Panc1 (cell line): Measurements from ENCODE around the gene NOC2L. TPM values are rescaled to one million over a fixed set of nuclear protein-coding genes. Genes with fewer than 3 reads are reported as not detected.

Experiments
- ATAC-seq: fragments of 200-7000 bp; cut with Tn5 transposase; 2 replicates; pipeline ENCODE4 v1.9.1; 2020; ENCODE audit warnings: mild to moderate bottlenecking, moderate library complexity
- BruUV-seq: library from RNA; stranded (reverse); fragments of 400-500 nt; replicated peaks from 2 replicates; lab custom pipeline; 2021; lab: Mats Ljungman, UMichigan
- CTCF ChIA-PET: fragments of 300-600 bp; sonication (Branson Sonifier 250); formaldehyde crosslinking; loops from one replicate; lab custom pipeline; 2022; ENCODE audit warnings: antibody characterized with exemption; lab: Charles Lee
- POLR2A ChIA-PET: fragments of 300-600 bp; sonication (Branson Sonifier 250); formaldehyde crosslinking; loops from one replicate; lab custom pipeline; 2022; ENCODE audit warnings: antibody characterized with exemption; lab: Charles Lee
- DNase-seq: peaks from one replicate; pipeline ENCODE4 v3.0.0-alpha.2; 2010; ENCODE audit warnings: low read depth, low spot score
- H3K27ac ChIP-seq: 2 replicates; pipeline ENCODE4 v1.5.1; 2011; ENCODE audit warnings: mild to moderate bottlenecking, low read length, inconsistent platforms
- H3K27me3 ChIP-seq: fragments of 200-500 bp; sonication (Bioruptor generic); 2 replicates; pipeline ENCODE4 v1.6.0; 2014; ENCODE audit warnings: low read length, inconsistent platforms; ENCODE audit not compliant: control insufficient read depth, insufficient read depth
- H3K36me3 ChIP-seq: fragments of 200-500 bp; sonication (Bioruptor generic); 2 replicates; pipeline ENCODE4 v1.5.1; 2014; ENCODE audit warnings: inconsistent platforms, mild to moderate bottlenecking, low read length, moderate library complexity; ENCODE audit not compliant: control insufficient read depth, insufficient read depth
- H3K4me1 ChIP-seq: 2 replicates; pipeline ENCODE4 v1.5.1; 2011; ENCODE audit warnings: inconsistent platforms, mild to moderate bottlenecking, low read length, moderate library complexity; ENCODE audit not compliant: control insufficient read depth, insufficient read depth
- H3K4me3 ChIP-seq, 2 experiments: 2 replicates each; pipeline ENCODE4 v1.5.1; 2011 to 2012; ENCODE audit warnings: low read depth in 2 of 2, low read length in 2 of 2, mild to moderate bottlenecking in 2 of 2, inconsistent platforms in 1 of 2, moderate library complexity in 1 of 2
- H3K9me3 ChIP-seq: fragments of 200-500 bp; sonication (Bioruptor generic); 2 replicates; pipeline ENCODE4 v1.5.1; 2014; ENCODE audit warnings: low read depth, mild to moderate bottlenecking, inconsistent platforms, low read length, moderate library complexity; ENCODE audit not compliant: control insufficient read depth, insufficient read depth
- POLR2AphosphoS5 ChIP-seq: IDR thresholded peaks from 2 replicates; pipeline ENCODE4 v1.6.1; 2012; ENCODE audit warnings: mild to moderate bottlenecking, low read depth, low read length, moderate library complexity
- SIN3A ChIP-seq: IDR thresholded peaks from 2 replicates; pipeline ENCODE4 v1.6.1; 2012; ENCODE audit warnings: low read depth, mild to moderate bottlenecking, low read length, moderate library complexity, borderline replicate concordance; ENCODE audit not compliant: insufficient read depth
- TCF7L2 ChIP-seq: IDR thresholded peaks from 2 replicates; pipeline ENCODE4 v1.6.1; 2011; ENCODE audit warnings: mild to moderate bottlenecking, low read depth, low read length, inconsistent platforms
- in situ Hi-C: cut with HindIII; loops from 2 replicates; pipeline ENCODE4 v1.10.0; 2016; ENCODE audit warnings: low sequenced_read_pairs, low pct_unique_long_range_greater_than_20kb
- intact Hi-C: fragments of 100-400 bp; cut with micrococcal nuclease; formaldehyde crosslinking; loops from one replicate; pipeline ENCODE4 v1.10.0; 2022; ENCODE audit not compliant: unreplicated experiment
- total RNA-seq: library from RNA; stranded (reverse); gene quantifications from one replicate; pipeline ENCODE4 v1.2.1, GENCODE V29; 2021; ENCODE audit not compliant: unreplicated experiment
- TF ChIP-seq, protein P1 (sequence below): fragments of 450-650 bp; IDR thresholded peaks from 2 replicates; pipeline ENCODE4 v1.5.1; 2017; ENCODE audit warnings: mild to moderate bottlenecking
- TF ChIP-seq, protein P2 (sequence below), 2 experiments: IDR thresholded peaks; 2 replicates each; pipeline ENCODE4 v1.6.1; 2011 to 2012; ENCODE audit warnings: low read depth in 2 of 2, control low read depth in 1 of 2, low read length in 1 of 2, mild to moderate bottlenecking in 1 of 2, moderate library complexity in 1 of 2; ENCODE audit not compliant: insufficient read depth in 1 of 2

Gene NOC2L
- total RNA-seq, 1 experiment from 2014 or later, result 193 TPM

DNA sequence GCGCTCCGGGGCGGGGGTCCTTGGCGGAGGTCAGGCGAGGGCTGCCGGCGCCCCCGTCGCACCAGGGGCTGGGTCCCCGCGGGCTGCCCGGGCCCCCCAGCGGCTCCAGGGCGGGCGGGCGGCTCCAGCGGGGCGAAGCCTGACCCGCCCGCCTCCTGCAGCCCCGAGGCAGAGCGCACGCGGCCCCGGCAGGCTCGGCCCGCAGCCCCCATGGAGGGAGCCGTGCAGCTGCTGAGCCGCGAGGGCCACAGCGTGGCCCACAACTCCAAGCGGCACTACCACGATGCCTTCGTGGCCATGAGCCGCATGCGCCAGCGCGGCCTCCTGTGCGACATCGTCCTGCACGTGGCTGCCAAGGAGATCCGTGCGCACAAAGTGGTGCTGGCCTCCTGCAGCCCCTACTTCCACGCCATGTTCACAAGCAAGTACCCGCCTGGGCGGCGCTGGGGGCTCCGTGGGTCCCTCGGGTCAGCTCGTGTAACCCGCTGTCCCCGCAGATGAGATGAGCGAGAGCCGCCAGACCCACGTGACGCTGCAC, 2.1 kb upstream of the NOC2L start:
- intact Hi-C loops, result no loop called here
- CTCF ChIA-PET, result no interaction called here
- in situ Hi-C loops, result no loop called here
- Histone ChIP-seq H3K9me3 (no peaks in the 10 kb centered on the region), H3K36me3 (peaks cover 14% of the 10 kb centered on the region), H3K27me3 (no peaks in the 10 kb centered on the region), H3K4me1 (peaks cover 13% of the 10 kb centered on the region), H3K27ac (no peak overlapping the region), H3K4me3 (peak overlapping the region; percentile 50 to 99)
- BruUV-seq, result no TSS peak
- POLR2A ChIA-PET, result interaction anchor here (0.5 kb wide), 1 partner anchor 387 kb away, joined by 3 read pairs; no protein-coding TSS in a partner anchor
- TF ChIP-seq, protein P1, sequence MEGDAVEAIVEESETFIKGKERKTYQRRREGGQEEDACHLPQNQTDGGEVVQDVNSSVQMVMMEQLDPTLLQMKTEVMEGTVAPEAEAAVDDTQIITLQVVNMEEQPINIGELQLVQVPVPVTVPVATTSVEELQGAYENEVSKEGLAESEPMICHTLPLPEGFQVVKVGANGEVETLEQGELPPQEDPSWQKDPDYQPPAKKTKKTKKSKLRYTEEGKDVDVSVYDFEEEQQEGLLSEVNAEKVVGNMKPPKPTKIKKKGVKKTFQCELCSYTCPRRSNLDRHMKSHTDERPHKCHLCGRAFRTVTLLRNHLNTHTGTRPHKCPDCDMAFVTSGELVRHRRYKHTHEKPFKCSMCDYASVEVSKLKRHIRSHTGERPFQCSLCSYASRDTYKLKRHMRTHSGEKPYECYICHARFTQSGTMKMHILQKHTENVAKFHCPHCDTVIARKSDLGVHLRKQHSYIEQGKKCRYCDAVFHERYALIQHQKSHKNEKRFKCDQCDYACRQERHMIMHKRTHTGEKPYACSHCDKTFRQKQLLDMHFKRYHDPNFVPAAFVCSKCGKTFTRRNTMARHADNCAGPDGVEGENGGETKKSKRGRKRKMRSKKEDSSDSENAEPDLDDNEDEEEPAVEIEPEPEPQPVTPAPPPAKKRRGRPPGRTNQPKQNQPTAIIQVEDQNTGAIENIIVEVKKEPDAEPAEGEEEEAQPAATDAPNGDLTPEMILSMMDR, result no peak
- TF ChIP-seq POLR2AphosphoS5, result no peak
- no peak for TF ChIP-seq TCF7L2
- TF ChIP-seq SIN3A, result peak; percentile 26; the same call in 1 of the 2 replicates
- TF ChIP-seq, protein P2, sequence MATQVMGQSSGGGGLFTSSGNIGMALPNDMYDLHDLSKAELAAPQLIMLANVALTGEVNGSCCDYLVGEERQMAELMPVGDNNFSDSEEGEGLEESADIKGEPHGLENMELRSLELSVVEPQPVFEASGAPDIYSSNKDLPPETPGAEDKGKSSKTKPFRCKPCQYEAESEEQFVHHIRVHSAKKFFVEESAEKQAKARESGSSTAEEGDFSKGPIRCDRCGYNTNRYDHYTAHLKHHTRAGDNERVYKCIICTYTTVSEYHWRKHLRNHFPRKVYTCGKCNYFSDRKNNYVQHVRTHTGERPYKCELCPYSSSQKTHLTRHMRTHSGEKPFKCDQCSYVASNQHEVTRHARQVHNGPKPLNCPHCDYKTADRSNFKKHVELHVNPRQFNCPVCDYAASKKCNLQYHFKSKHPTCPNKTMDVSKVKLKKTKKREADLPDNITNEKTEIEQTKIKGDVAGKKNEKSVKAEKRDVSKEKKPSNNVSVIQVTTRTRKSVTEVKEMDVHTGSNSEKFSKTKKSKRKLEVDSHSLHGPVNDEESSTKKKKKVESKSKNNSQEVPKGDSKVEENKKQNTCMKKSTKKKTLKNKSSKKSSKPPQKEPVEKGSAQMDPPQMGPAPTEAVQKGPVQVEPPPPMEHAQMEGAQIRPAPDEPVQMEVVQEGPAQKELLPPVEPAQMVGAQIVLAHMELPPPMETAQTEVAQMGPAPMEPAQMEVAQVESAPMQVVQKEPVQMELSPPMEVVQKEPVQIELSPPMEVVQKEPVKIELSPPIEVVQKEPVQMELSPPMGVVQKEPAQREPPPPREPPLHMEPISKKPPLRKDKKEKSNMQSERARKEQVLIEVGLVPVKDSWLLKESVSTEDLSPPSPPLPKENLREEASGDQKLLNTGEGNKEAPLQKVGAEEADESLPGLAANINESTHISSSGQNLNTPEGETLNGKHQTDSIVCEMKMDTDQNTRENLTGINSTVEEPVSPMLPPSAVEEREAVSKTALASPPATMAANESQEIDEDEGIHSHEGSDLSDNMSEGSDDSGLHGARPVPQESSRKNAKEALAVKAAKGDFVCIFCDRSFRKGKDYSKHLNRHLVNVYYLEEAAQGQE (IDR thresholded peaks at IDR 0.05; ENCODE audit: insufficient read depth in 1 of 2, low read depth in 2 of 2, low read length in 1 of 2), result no peak
- DNase-seq (no peak), ATAC-seq (peak; percentile 24; the same call in 1 of the 2 replicates)

DNA sequence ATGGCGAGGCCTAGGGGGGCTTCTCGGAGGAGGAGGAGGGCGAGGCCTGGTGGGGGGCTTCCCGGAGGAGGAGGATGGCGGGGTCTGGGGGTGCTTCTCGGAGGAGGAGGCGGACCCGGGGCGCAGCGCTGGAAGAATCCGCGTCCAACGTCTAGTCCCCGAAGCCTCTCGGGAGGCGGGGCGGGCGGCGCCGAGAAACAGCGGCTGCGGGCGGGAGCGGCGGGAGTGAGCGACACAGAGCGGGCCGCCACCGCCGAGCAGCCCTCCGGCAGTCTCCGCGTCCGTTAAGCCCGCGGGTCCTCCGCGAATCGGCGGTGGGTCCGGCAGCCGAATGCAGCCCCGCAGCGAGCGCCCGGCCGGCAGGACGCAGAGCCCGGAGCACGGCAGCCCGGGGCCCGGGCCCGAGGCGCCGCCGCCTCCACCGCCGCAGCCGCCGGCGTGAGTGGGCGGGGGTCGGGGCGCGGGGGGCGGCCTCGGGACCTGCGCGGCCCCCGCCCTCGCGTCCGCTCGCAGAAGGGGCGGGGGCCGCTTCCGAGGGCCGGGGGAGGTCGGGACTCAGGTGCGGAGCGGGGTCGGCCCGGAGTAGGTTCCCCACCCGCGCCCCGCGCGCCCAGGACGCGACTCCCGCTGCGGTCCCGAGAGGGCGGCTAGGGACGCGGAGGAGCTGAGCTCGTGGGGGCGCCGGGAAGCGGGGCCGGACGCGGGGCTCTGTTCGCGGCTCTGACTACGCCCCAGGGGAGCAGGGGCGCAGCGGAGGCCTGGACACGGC, 1.5 kb upstream of the NOC2L start, which contains the start of gene KLHL17:
Gene KLHL17, plus strand, starts transcription at position 222 of the 769 bp plus-strand sequence. Its CDS starts 110 bp downstream, at position 332.
- CTCF ChIA-PET, result no interaction called here
- H3K4me1 ChIP-seq, result peaks cover 8% of the 10 kb centered on the region
- POLR2A ChIA-PET, result interaction anchor here (0.5 kb wide), 1 partner anchor 388 kb away, joined by 3 read pairs; no protein-coding TSS in a partner anchor
- intact Hi-C loops (no loop called here), in situ Hi-C loops (no loop called here)
- H3K4me3 ChIP-seq, result peak within 1 kb of the TSS; percentile 50 to 99
- no peaks in the 10 kb centered on the region for H3K27me3 ChIP-seq
- TF ChIP-seq, protein P2 (IDR thresholded peaks at IDR 0.05; ENCODE audit: insufficient read depth in 1 of 2, low read depth in 2 of 2, low read length in 1 of 2), result no peak
- TF ChIP-seq, protein P1, result no peak
- TF ChIP-seq SIN3A (no peak), TCF7L2 (no peak), POLR2AphosphoS5 (no peak)
- BruUV-seq, result no TSS peak
- H3K27ac ChIP-seq, result peak within 1 kb of the TSS; percentile 71
- H3K9me3 ChIP-seq, result no peaks in the 10 kb centered on the region
- H3K36me3 ChIP-seq, result peaks cover 15% of the 10 kb centered on the region
- ATAC-seq (peak; percentile 79), DNase-seq (no peak)
